A172 (cell line): ENCODE data around the gene DIP2A. TPM values are rescaled to one million over a fixed set of nuclear protein-coding genes. Genes with fewer than 3 reads are reported as not detected.

Experiments used
- DNase-seq: peaks from one replicate; pipeline ENCODE4 v3.0.0-alpha.2; 2015; ENCODE audit warnings: low spot score
- total RNA-seq: library from RNA; depleted of rRNA; stranded (reverse); fragments of >200 nt; shearing (Covaris generic); gene quantifications from 2 replicates; pipeline ENCODE4 v1.2.3, GENCODE V29; 2014; rRNA removed

DIP2A gene, protein sequence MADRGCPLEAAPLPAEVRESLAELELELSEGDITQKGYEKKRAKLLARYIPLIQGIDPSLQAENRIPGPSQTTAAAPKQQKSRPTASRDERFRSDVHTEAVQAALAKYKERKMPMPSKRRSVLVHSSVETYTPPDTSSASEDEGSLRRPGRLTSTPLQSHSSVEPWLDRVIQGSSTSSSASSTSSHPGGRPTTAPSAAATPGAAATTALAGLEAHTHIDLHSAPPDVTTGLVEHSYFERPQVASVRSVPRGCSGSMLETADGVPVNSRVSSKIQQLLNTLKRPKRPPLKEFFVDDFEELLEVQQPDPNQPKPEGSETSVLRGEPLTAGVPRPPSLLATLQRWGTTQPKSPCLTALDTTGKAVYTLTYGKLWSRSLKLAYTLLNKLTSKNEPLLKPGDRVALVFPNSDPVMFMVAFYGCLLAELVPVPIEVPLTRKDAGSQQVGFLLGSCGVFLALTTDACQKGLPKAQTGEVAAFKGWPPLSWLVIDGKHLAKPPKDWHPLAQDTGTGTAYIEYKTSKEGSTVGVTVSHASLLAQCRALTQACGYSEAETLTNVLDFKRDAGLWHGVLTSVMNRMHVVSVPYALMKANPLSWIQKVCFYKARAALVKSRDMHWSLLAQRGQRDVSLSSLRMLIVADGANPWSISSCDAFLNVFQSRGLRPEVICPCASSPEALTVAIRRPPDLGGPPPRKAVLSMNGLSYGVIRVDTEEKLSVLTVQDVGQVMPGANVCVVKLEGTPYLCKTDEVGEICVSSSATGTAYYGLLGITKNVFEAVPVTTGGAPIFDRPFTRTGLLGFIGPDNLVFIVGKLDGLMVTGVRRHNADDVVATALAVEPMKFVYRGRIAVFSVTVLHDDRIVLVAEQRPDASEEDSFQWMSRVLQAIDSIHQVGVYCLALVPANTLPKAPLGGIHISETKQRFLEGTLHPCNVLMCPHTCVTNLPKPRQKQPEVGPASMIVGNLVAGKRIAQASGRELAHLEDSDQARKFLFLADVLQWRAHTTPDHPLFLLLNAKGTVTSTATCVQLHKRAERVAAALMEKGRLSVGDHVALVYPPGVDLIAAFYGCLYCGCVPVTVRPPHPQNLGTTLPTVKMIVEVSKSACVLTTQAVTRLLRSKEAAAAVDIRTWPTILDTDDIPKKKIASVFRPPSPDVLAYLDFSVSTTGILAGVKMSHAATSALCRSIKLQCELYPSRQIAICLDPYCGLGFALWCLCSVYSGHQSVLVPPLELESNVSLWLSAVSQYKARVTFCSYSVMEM (N-terminal part only)
- total RNA-seq = 8.9 and 9.9 TPM in 2 replicates

DNA sequence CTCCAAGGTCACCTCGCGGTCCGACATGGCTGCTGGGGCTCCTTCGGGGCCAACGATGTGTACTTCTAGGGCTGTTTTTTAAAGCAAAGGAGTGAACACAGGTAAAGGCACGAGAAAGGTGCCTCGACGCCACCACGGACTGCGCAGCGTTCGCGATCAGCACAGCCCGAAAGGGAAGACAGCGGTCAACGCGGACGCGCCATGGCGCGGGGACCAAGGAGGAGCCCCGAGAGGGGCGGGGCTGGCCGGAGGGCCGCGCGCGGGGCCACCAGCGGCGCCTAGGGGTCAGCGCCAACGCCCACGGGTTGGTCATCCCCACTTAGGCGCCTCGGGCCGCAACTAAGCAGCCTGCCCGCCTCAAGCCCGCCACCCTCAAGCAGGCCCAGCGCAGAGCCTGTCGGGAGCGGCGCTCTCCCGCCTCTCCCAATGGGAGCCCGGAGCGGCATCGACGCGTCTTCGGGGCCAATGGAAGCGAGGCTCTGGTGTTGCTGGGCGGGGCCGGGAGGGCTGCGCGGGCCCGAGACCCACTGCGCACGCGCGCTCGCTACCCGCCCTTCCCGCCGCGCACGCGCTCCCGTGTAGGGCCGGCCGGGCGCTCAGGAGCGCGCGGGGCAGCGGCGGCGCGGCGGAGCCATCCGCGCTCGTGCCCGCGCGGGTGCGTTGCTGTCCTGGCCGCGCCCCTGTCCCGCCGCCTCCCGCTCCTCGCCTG lies at the start of gene DIP2A:
DIP2A (plus strand) TSS at position 577 of the 709 bp plus-strand sequence. CDS start 241 bp downstream, outside the sequence.
- peak; percentile 86 for DNase-seq

DNA sequence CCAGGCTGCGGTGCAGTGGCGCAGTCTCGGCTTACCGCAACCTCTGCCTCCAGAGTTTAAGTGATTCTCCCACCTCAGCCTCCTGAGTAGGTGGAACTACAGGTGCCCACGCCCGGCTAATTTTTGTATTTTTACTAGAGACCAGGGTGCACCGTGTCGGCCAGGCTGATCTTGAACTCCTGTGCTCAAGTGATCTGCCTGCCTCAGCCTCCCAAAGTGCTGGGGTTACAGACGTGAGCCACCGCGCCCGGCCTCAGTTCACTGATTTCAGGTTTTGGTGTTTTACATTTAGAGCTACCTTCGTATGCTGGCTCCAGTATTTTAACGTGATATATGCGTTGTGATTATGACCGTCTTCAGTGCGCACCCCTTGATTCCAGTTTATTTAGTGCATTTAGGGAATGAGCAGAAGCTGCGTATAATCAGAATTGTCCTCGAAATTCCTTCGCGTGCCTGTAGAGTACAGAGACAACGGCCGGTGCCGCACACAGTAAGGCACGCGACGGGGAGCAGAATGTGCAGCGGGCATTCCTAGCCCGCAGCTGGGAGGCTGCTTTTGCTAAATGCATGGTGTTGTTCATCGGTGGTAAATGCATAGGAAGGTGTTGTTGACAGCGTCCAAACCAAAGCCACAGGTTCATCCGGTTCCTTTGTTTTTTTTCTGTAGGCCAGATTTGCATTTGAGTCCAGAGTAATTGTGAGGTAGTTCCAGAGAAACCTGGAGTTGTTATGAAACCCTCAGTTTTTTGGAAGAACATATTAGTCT lies 48.9 kb upstream of the DIP2A start:
- DNase-seq = no peak

- no peak for DNase-seq
Observed at GRCh38 chr21:46410516-46410915, 48.2 kb upstream of the DIP2A start.

- no peak for DNase-seq
Observed at GRCh38 chr21:46411236-46411635, 47.5 kb upstream of the DIP2A start.

DNA sequence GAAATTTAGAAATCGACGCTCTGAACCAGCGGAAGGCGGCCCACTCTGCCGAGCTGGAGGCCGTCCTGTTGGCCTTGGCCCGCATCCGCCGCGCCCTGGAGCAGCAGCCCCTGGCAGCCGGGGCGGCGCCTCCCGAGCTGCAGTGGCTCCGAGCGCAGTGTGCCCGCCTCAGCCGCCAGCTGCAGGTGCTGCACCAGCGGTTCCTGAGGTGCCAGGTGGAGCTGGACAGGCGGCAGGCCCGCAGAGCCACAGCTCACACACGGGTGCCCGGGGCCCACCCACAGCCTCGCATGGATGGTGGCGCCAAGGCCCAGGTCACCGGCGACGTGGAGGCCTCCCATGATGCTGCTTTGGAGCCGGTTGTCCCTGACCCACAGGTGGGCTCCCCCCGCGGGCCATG lies 47.0 kb upstream of the DIP2A start:
- no peak for DNase-seq

DNA sequence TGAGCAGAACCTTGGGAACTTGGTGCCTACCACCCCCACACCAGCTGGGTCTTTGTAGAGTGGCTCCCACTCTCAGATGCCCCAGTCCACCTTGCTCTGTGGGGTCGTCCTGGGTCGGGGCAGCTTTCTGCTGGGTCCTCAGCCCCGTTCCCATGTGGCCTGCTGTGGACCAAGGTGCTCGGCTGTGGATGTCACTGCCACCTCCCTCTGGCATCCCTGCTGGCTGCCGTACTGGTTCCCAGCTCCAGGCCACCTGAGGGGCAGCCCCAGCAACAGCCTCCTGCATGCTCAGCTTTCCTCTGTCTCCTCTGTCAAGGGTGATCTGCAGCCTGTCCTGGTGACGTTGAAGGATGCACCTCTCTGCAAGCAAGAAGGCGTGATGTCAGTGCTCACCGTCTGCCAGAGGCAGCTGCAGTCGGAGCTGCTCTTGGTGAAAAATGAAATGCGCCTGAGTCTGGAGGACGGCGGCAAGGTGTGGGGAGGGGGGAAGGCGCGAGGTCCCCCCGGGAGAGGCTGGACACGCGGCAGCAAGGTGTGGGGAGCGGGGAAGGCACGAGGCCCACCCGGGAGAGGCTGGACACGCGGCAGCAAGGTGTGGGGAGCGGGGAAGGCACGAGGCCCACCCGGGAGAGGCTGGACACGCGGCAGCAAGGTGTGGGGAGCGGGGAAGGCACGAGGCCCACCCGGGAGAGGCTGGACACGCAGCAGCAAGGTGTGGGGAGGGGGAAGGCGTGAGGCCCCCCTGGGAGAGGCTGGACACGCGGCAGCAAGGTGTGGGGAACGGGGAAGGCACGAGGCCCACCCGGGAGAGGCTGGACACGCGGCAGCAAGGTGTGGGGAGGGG lies 45.9 kb upstream of the DIP2A start:
- DNase-seq = no peak

- no peak for DNase-seq
Observed at GRCh38 chr21:46413365-46413696, 45.4 kb upstream of the DIP2A start.

DNA sequence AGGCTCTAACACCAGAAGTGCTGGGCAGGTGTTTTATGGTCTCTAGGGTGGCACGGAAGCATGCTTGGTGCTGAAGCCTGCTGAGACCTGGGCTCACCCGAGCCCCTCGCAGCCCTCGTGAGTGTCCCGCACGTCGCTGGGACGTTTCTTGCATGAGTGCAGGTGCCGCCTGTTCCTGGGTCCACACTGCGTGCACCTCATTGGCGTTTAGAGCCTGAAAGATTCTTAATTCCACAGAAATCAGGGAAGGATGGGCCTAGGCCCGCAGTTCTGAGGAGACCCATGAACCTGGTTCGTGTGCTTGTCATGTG lies 43.8 kb upstream of the DIP2A start:
- no peak for DNase-seq

DNA sequence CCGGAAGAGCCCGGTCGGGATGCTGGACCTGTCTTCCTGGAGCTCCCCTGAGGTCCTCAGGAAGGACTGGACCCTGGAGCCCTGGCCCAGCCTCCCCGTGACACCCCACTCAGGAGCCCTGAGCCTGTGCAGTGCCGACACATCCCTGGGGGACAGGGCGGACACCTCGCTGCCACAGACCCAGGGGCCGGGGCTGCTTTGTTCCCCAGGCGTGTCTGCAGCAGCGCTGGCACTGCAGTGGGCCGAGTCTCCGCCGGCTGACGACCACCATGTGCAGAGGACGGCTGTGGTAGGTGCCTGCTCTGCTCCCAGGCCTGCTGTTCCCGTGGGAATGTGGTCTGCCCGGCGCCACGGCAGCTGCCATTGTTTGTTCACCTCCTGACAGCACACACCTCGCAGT lies 42.1 kb upstream of the DIP2A start:
- no peak for DNase-seq

GRCh38 chr21:46418265-46418946 lies 40.3 kb upstream of the DIP2A start:
- no peak for DNase-seq

DNA sequence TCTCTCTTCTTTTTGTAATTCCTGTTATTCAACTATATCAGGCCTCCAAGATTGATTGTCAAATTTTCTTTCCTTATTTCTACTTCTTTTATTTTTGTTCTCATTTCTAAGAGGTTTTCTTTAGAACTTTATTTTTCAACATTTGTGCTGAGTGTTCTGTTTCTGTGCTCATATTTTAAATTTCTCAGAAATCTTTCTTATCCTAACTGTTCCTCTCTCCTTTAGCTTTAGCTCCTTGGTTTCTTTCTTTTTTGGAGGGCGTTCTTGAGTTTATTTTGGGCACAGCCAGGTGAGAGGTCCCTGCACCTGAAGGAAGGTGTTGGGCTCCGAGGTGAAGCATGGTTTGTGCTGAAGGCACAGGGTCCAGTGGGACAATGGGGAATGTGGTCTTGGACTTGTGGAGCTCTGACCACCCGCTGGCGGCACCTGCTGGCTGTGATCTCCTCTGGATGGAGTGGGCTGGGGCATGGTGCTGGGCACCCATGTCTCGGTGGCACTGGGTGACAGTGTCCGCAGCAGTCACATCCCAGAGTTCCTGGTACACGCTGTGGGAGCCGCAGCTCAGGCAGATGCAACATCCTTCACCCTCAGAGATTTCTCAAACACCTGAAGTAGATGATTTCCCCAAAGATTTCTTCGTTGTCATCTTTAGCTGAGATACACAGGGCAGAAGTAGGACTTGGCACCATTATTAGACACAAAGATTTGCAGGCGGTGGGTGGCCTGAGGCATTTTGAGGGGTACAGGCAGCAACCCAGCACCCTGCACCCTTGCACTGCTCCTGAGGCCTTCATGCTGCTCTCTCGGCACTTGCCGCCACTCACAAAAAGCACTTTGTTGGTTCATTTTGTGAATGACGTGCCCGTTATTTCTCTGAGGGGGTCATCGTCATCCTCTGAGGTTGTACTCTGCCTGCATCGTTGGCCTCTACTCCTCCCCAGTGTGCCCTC lies 38.2 kb upstream of the DIP2A start:
- DNase-seq = no peak

DNA sequence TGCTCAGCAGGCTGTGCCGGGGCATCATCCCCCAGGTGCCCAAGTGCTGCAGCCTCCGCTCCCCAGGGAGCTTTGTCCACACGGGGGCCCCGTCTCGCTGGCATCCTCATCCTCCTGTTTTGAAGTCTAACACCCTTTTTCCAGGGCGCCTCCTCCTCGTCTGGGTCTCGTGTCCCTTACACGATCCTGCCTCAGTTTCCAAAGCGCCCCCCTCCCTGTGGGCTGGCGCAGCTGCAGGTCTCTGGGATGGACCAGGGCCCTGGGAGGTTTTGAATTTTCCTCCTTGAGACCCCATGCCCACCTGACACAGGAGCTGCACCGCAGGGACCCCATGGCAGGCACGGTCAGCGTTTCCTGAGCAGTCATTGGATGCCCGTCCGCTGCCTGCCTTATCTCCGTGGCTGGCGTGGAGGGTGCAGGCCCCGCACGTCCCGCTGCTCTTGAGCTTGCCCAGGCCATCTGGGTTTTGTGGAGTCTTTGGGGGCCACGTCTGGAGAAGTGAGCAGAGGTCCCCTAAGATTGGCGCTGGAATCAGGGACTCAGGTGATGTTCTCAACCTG lies 37.4 kb upstream of the DIP2A start:
- no peak for DNase-seq

GRCh38 chr21:46421756-46422555 lies 36.7 kb upstream of the DIP2A start:
- DNase-seq = no peak

DNA sequence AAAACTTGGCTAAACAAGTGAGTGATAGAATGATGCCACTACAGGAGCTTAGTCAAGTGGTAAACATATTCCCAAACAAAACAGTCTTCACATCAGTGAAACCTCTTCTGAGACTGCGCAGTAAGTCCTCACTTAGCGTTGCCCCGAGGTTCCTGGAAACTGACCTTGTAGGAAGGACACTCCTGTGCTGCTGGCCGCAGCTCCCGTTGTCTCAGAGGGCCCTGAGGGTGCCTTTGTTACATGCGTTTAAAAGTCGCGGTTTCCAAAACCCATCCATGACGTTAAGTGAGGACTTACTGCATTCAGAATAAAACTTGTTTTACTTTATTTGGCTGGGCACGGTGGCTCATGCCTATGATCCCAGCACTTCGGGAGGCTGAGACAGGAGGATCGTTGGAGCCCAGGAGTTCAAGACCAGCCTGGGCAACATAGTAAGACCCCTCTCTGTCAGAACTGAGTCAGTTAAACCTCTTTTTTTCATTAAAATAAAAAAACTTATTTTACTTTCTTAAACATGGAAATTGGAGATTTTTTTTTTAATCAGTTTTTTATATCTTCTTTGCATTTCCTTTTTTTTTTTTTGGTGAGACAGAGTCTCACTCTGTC lies 36.0 kb upstream of the DIP2A start:
- DNase-seq = no peak

- DNase-seq = no peak
Observed at GRCh38 chr21:46423546-46424038, 35.1 kb upstream of the DIP2A start.

- DNase-seq = no peak
Observed at GRCh38 chr21:46424039-46424591, 34.6 kb upstream of the DIP2A start.
